WERI-Rb-1 (cell line): ENCODE data around the gene PCSK7.
"Not testable (repeated sequence)": the region's sequence is repeated elsewhere in the genome, so short reads cannot be mapped to it uniquely, and the experiment has no call there.

Experiments
- DNase-seq: peaks from one replicate; pipeline ENCODE4 v3.0.0-alpha.2; 2020
- H3K27ac ChIP-seq: fragments of 250-450 bp; sonication (Bioruptor Pico); 2 replicates; pipeline ENCODE4 v1.5.1; 2020; ENCODE audit warnings: mild to moderate bottlenecking, moderate library complexity
- H3K27me3 ChIP-seq: fragments of 250-450 bp; sonication (Bioruptor Pico); 2 replicates; pipeline ENCODE4 v1.5.1; 2021; ENCODE audit warnings: mild to moderate bottlenecking, low read depth, moderate library complexity; ENCODE audit not compliant: insufficient read depth, severe bottlenecking
- H3K36me3 ChIP-seq: fragments of 250-450 bp; sonication (Bioruptor Pico); 2 replicates; pipeline ENCODE4 v1.5.1; 2020; ENCODE audit warnings: mild to moderate bottlenecking, moderate library complexity
- H3K4me3 ChIP-seq: 2 replicates; pipeline ENCODE4 v1.5.1; 2011; ENCODE audit warnings: low read depth, mild to moderate bottlenecking, control low read depth, low read length
- H3K9me3 ChIP-seq: fragments of 250-450 bp; sonication (Bioruptor Pico); 2 replicates; pipeline ENCODE4 v1.5.1; 2021; ENCODE audit warnings: mild to moderate bottlenecking, moderate library complexity; ENCODE audit not compliant: severe bottlenecking
- TF ChIP-seq, protein P1 (sequence below): IDR thresholded peaks from 2 replicates; pipeline ENCODE4 v1.5.1; 2011; ENCODE audit warnings: low read depth, mild to moderate bottlenecking, control low read depth, inconsistent platforms, low read length

The PCSK7 gene

DNA sequence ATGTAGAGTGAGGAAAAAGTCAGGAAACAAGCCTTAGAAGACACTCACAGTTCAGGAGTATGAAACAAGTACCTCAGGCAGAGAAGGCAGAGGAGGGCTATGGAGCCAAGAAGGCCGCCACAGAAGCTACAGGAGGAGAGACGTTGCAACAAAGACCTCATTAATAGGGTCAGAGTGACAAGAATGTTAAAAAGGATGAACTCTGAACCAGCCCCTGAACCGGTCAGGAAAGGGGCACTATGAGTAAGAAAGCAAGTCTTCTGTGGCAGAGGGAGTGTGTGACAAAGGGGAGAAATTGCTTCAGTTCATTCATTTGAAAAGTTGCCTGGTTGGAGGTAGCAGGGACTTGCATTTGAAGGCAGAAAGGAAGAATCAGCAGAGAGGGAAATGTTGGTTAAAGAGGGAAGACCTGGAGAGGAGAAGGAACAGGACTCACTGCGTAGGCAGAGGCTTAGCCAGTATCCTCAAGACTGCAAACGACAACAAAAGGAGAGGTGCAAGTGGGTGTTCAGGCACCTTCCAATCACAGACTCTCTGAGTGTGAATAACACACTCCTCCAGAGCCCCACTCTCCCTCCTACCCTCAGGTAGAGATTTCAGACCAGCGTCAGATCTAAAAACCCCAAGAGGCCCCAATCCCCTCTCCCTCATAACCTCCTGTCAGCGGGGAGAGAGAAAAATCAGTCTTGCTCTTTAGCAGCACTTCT is 17.3 kb downstream of the PCSK7 start:
- TF ChIP-seq, protein P1, sequence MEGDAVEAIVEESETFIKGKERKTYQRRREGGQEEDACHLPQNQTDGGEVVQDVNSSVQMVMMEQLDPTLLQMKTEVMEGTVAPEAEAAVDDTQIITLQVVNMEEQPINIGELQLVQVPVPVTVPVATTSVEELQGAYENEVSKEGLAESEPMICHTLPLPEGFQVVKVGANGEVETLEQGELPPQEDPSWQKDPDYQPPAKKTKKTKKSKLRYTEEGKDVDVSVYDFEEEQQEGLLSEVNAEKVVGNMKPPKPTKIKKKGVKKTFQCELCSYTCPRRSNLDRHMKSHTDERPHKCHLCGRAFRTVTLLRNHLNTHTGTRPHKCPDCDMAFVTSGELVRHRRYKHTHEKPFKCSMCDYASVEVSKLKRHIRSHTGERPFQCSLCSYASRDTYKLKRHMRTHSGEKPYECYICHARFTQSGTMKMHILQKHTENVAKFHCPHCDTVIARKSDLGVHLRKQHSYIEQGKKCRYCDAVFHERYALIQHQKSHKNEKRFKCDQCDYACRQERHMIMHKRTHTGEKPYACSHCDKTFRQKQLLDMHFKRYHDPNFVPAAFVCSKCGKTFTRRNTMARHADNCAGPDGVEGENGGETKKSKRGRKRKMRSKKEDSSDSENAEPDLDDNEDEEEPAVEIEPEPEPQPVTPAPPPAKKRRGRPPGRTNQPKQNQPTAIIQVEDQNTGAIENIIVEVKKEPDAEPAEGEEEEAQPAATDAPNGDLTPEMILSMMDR = no peak
- Histone ChIP-seq H3K27me3 (no peaks in the 10 kb centered on the region), H3K36me3 (peaks cover 44% of the 10 kb centered on the region), H3K4me3 (no peak overlapping the region), H3K9me3 (no peaks in the 10 kb centered on the region), H3K27ac (no peak overlapping the region)
- no peak for DNase-seq

DNA sequence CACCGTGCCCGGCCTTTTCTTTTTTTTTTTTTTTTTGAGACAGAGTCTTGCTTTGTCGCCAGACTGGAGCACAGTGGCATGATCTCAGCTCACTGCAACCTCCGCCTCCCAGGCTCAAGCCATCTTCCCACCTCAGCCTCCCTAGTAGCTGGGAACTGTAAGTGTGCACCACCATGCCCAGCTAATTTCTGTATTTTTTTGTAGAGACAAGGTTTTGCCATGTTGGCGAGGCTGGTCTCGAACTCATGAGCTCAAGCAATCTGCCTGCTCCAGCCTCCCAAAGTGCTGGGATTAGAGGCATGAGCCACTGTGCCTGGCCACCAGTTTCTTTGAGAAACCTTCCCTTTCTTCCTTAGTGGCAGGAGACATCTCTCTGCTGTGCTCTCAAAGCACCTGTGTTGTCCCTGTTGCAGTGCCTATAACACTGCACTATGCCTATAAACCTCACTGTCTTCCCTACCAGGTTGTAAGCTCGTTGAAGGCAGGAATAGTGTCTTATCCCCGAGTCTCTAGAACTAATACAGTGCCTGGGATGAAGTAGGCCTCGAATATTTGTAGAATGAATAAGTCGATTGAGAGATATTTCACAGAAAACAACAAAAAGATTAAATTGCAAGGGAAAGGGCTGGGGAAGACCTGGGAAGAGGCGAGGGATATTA is 19.0 kb downstream of the PCSK7 start:
- H3K4me3 ChIP-seq = no peak overlapping the region
- H3K9me3 ChIP-seq = no peaks in the 10 kb centered on the region
- no peak for DNase-seq
- H3K36me3 ChIP-seq = peaks cover 27% of the 10 kb centered on the region
- no peak overlapping the region for H3K27ac ChIP-seq
- TF ChIP-seq, protein P1 = no peak
- no peaks in the 10 kb centered on the region for H3K27me3 ChIP-seq

DNA sequence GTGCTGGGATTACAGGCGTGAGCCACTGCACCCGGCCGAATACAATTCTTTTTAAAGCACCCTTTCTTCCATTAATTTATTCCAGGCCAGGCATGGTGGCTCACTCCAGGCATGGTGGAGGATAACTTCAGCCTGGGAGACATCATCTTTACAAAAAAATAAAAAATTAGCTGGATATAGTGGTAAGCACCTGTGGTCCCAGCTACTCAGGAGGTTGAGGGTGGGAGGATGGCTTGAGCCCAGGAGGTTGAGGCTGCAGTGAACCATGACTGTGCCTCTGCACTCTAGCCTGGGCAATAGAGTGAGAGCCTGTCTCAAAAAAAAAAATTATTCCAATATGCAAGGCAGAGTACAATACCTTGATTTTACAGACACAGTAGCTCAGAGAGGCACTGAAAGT is 21.3 kb downstream of the PCSK7 start:
- no peak for DNase-seq
- TF ChIP-seq, protein P1 = no peak
- Histone ChIP-seq H3K4me3 (no peak overlapping the region), H3K36me3 (peaks cover 10% of the 10 kb centered on the region), H3K27ac (no peak overlapping the region), H3K27me3 (no peaks in the 10 kb centered on the region), H3K9me3 (no peaks in the 10 kb centered on the region)

DNA sequence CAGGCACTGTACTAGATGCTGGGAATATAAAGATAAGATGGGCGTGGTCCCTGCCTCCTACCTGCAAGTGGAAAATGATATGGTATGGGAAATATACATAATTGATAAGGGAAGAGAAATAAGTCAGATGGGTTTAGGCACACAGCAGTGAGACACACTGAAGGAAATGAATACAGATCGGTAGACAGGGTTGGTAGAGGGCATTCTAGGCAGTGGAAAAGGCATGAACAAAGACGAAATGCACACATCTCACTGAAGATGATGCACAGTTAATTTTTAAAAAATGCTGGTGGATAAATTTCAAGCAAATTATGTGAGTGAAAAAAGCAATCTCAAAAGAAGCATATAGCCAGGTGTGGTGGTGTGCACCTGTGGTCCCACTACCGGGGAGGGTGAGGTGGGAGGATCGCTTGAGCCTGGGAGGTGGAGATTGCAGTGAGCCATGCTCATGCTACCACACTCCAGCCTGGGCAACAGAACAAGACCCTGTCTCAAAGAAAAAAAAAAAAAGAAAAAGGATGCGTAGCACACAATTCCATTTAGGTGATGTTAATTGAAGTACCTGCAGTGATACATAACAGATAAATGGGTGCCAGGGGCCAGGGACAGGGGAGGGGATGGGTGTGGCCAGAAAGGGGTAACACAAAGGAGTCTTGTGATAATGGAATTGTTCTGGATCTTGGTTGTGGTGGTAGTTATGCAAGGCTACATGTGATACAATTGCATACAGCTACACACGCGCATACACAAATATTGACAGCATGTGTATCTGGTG is 22.3 kb downstream of the PCSK7 start:
- peaks cover 17% of the 10 kb centered on the region for H3K36me3 ChIP-seq
- not testable (repeated sequence) for H3K27ac ChIP-seq, H3K4me3 ChIP-seq, H3K27me3 ChIP-seq, DNase-seq, H3K9me3 ChIP-seq

DNA sequence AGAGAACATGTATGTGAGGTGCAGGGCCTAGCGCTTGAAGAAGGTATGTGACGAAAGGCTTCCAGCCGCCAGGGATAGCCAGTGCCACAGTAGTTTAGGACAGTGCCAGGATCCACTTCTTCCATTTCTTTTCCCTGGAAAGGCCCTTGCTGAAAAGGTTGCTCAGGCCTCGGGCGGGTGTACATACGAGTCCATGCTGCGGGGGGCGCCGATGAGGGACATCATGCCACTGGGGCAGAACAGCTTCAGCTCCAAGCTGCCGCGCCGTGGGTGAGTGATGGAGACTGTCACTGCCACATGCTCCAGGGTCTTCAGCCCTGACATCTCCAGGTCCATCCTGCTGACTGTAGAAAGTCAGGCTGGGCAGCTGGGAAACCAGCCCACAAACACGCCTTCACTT is 23.2 kb downstream of the PCSK7 start:
- not testable (repeated sequence) for H3K27ac ChIP-seq, H3K9me3 ChIP-seq, DNase-seq, H3K27me3 ChIP-seq, H3K4me3 ChIP-seq
- peaks cover 12% of the 10 kb centered on the region for H3K36me3 ChIP-seq

DNA sequence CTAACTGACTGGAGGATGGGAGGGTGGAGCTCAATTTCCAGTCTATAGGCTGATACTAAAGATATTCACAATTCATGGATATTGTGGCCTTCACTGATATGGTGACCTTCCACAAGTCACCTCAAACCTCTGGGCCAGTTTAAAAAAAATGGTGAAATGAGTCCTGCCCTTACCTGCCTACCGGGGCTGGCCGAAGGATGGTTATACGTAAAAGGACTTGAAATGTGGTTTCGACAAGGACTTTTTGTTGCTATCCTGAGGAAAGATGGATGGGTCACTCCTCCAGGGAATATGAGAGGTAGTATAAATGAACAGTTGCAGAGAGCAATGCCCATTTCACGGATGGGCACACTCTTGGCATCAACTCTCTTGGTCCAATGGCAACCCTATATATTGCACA is 24.4 kb downstream of the PCSK7 start:
- H3K27me3 ChIP-seq, DNase-seq, H3K9me3 ChIP-seq, H3K4me3 ChIP-seq, H3K27ac ChIP-seq: not testable (repeated sequence)
- H3K36me3 ChIP-seq = peaks cover 12% of the 10 kb centered on the region

DNA sequence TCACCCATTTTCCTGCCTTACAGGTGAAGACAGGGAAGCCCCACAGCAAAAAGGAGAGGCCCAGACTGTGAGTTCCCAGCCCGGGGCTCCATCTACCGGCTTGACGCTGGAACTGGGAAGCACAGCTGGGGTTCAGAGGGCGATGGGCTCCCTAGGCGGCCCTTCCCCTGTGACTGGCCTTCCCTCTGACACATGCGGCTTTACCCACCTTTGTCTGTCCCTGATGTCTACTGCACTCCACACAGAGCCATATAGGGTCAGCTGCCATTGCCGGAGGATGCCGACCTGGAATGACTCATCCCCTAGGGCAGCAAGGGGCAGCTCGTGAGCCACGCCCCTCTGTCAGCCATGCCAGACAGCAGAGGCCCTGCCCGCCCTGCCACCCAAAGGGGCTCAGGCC is 25.0 kb downstream of the PCSK7 start:
- not testable (repeated sequence) for DNase-seq, H3K9me3 ChIP-seq, H3K27me3 ChIP-seq

DNA sequence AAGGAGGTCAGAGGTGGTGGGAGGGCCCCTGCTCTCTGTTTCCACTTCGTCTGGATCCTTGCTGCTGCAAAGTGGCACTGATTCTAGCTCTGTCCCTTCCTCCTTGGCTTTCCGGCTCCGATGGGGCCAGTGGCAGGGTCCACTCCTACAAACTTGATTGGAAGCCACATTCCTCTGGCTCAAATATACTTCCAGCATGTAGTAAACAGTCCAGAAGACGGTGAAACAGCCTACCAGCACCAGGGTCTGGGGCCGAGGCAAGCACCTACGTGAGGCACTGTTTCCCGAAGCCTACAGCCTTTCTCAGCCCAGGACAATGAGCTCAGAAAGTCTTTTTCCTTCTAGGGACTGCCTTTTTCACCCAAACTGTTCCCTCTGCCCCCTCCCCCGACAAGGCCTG is 25.8 kb downstream of the PCSK7 start:
- not testable (repeated sequence) for H3K9me3 ChIP-seq, H3K27me3 ChIP-seq, H3K36me3 ChIP-seq, H3K27ac ChIP-seq, DNase-seq, H3K4me3 ChIP-seq

More for the DNA sequence above, 25.0 kb downstream of the PCSK7 start:
- not testable (repeated sequence) for H3K27ac ChIP-seq, H3K4me3 ChIP-seq
- H3K36me3 ChIP-seq = peaks cover 12% of the 10 kb centered on the region
